Measurements from ENCODE around the gene LINGO3.

The LINGO3 gene

DNA sequence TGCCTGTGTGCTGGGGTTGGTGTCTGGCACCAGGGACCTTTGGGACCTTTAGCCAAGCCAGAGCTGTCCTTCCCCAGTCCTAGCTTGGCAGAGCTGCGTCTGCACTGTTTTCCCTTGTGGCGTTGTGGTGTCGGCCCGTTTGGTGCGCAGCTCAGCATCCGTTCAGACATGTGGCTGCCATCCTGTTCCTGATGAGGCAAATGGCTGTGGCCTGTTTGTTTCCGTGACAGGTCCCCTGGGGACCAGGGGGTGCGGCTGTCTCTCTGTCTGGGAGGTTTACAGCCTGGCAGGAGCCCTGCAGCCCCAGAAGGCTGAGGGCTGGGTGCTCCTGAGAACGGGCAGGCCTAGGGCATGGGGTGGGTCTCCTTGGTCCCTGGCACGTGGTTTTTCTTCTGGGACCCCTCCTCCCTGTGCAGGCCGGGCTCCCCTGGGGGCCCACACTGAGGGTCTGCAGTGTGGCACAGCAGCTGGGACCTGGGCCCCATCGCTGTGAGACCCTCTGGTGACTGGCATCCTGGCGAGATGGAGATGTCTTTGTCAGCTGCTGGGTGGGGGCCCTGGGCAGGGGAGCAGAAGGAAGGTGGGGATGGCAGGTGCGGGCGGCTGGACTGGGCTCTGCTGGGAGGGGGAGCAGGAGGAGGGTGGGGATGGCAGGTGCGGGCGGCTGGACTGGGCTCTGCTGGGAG, 24.5 kb upstream of the LINGO3 start:
- H3K27ac ChIP-seq = peak overlapping the region in 10 of 11 experiments; percentile 62 to 98 (median 93); a peak in 19 of 22 replicates
- peak overlapping the region in 8 of 10 experiments; percentile 40 to 98 (median 92); a peak in 14 of 20 replicates for H3K4me3 ChIP-seq

GRCh38 chr19:2331601-2332246, 23.8 kb upstream of the LINGO3 start:
- Histone ChIP-seq H3K27ac (peak overlapping the region; percentile 28 to 98 (median 93); a peak in 20 of 22 replicates), H3K4me2 (peak overlapping the region; percentile 89 to 100 (median 97)), H3K9ac (peak overlapping the region; percentile 36 to 98 (median 92); a peak in 21 of 22 replicates), H3K4me3 (peak overlapping the region in 8 of 10 experiments; percentile 40 to 98 (median 92); a peak in 13 of 20 replicates), H3K27me3 (no peaks in the 10 kb centered on the region), H3K9me3 (replicated peaks in 1 of 11) (peaks cover 0 to 8% (median 0%) of the 10 kb centered on the region in 11 experiments; a peak in 4 of 22 replicates), H3K4me1 (peaks cover 69 to 84% (median 77%) of the 10 kb centered on the region in 10 experiments), H4K20me1 (peaks cover 35 to 82% (median 46%) of the 10 kb centered on the region in 11 experiments; a peak in 21 of 22 replicates), H3K36me3 (peaks cover 0 to 17% (median 3%) of the 10 kb centered on the region in 11 experiments; a peak in 9 of 22 replicates)
- TF ChIP-seq Cebpa-rat (IDR thresholded peaks at IDR 0.05) = no peak

More for the DNA sequence above, 24.5 kb upstream of the LINGO3 start:
- peak in 6 of 11 experiments; percentile 31 to 83 (median 73); a peak in 11 of 22 replicates for TF ChIP-seq Cebpa-rat (IDR thresholded peaks at IDR 0.05)
- peaks cover 0 to 14% (median 0%) of the 10 kb centered on the region in 11 experiments; a peak in 5 of 22 replicates for H3K36me3 ChIP-seq
- peak overlapping the region; percentile 89 to 100 (median 97) for H3K4me2 ChIP-seq
- H3K9ac ChIP-seq = peak overlapping the region; percentile 36 to 98 (median 92); a peak in 21 of 22 replicates
- H4K20me1 ChIP-seq = peaks cover 39 to 82% (median 46%) of the 10 kb centered on the region in 11 experiments; a peak in 21 of 22 replicates
- H3K27me3 ChIP-seq = no peaks in the 10 kb centered on the region; a peak in 1 of 22 replicates
- peaks cover 69 to 84% (median 77%) of the 10 kb centered on the region in 10 experiments for H3K4me1 ChIP-seq
- peaks cover 0 to 8% (median 0%) of the 10 kb centered on the region in 11 experiments; a peak in 4 of 22 replicates for H3K9me3 ChIP-seq (replicated peaks in 1 of 11)

GRCh38 chr19:2330632-2331284, 22.8 kb upstream of the LINGO3 start:
- peak in 3 of 11 experiments; percentile 13 to 69 (median 39); a peak in 3 of 22 replicates for TF ChIP-seq Cebpa-rat (IDR thresholded peaks at IDR 0.05)
- Histone ChIP-seq H3K27me3 (no peaks in the 10 kb centered on the region), H3K9me3 (replicated peaks in 1 of 11) (peaks cover 0 to 8% (median 0%) of the 10 kb centered on the region in 11 experiments; a peak in 4 of 22 replicates), H3K36me3 (peaks cover 0 to 23% (median 5%) of the 10 kb centered on the region in 11 experiments; a peak in 9 of 22 replicates), H4K20me1 (peaks cover 32 to 82% (median 46%) of the 10 kb centered on the region in 11 experiments; a peak in 21 of 22 replicates), H3K27ac (peak overlapping the region in 10 of 11 experiments; percentile 62 to 98 (median 93); a peak in 18 of 22 replicates), H3K4me3 (peak overlapping the region in 9 of 10 experiments; percentile 4 to 98 (median 92); a peak in 16 of 20 replicates), H3K9ac (peak overlapping the region; percentile 36 to 98 (median 92); a peak in 20 of 22 replicates), H3K4me1 (peaks cover 73 to 84% (median 78%) of the 10 kb centered on the region in 10 experiments), H3K4me2 (peak overlapping the region; percentile 89 to 100 (median 97))

DNA sequence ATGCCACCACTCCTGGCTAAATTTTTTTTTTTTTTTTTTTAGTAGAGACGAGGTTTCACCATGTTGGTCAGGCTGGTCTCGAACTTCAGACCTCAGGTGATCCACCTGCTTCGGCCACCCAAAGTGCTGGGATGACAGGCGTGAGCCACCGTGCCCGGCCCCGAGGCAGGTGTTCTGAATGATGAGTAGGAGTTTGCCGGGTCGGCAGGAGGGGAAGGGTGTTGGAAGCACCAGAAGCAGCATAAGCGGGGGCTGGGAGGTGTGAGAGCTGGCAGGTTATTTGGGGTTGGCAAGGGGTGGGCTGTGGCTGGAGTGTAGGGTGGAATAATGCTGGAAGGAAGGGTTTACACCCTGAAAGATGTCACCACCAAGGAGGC, 22.3 kb upstream of the LINGO3 start:
- Histone ChIP-seq H3K4me3 (peak overlapping the region in 9 of 10 experiments; percentile 4 to 98 (median 92); a peak in 16 of 20 replicates), H3K4me1 (peaks cover 78 to 86% (median 82%) of the 10 kb centered on the region in 10 experiments), H3K27ac (peak overlapping the region in 10 of 11 experiments; percentile 62 to 98 (median 93); a peak in 18 of 22 replicates), H4K20me1 (peaks cover 32 to 82% (median 46%) of the 10 kb centered on the region in 11 experiments; a peak in 21 of 22 replicates), H3K36me3 (peaks cover 0 to 24% (median 5%) of the 10 kb centered on the region in 11 experiments; a peak in 9 of 22 replicates), H3K9ac (peak overlapping the region; percentile 36 to 98 (median 92); a peak in 20 of 22 replicates), H3K9me3 (replicated peaks in 1 of 11) (peaks cover 0 to 4% (median 0%) of the 10 kb centered on the region in 11 experiments; a peak in 4 of 22 replicates), H3K27me3 (peaks cover 0 to 1% (median 0%) of the 10 kb centered on the region in 11 experiments; a peak in 1 of 22 replicates), H3K4me2 (peak overlapping the region; percentile 89 to 100 (median 97))
- TF ChIP-seq Cebpa-rat (IDR thresholded peaks at IDR 0.05) = no peak

GRCh38 chr19:2329501-2329916, 21.6 kb upstream of the LINGO3 start:
- Histone ChIP-seq H3K4me2 (peak overlapping the region; percentile 89 to 100 (median 97)), H3K9me3 (replicated peaks in 1 of 11) (no peaks in the 10 kb centered on the region), H3K36me3 (peaks cover 0 to 19% (median 5%) of the 10 kb centered on the region in 11 experiments; a peak in 9 of 22 replicates), H3K27ac (peak overlapping the region in 9 of 11 experiments; percentile 86 to 98 (median 93); a peak in 18 of 22 replicates), H3K4me1 (peaks cover 81 to 89% (median 85%) of the 10 kb centered on the region in 10 experiments), H3K27me3 (peaks cover 0 to 8% (median 0%) of the 10 kb centered on the region in 11 experiments; a peak in 5 of 22 replicates), H4K20me1 (peaks cover 35 to 85% (median 47%) of the 10 kb centered on the region in 11 experiments; a peak in 21 of 22 replicates), H3K4me3 (peak overlapping the region; percentile 80 to 98 (median 92)), H3K9ac (peak overlapping the region; percentile 89 to 98 (median 92))
- TF ChIP-seq Cebpa-rat (IDR thresholded peaks at IDR 0.05) = no peak

- no peak for TF ChIP-seq Cebpa-rat (IDR thresholded peaks at IDR 0.05)
- peaks cover 81 to 89% (median 85%) of the 10 kb centered on the region in 10 experiments for H3K4me1 ChIP-seq
- peak overlapping the region; percentile 73 to 98 (median 93) for H3K27ac ChIP-seq
- peak overlapping the region; percentile 80 to 98 (median 92) for H3K4me3 ChIP-seq
- H3K9me3 ChIP-seq (replicated peaks in 1 of 11) = no peaks in the 10 kb centered on the region
- H3K4me2 ChIP-seq = peak overlapping the region; percentile 89 to 100 (median 97)
- peaks cover 0 to 18% (median 5%) of the 10 kb centered on the region in 11 experiments; a peak in 8 of 22 replicates for H3K36me3 ChIP-seq
- H4K20me1 ChIP-seq = peaks cover 35 to 85% (median 47%) of the 10 kb centered on the region in 11 experiments; a peak in 21 of 22 replicates
- H3K9ac ChIP-seq = peak overlapping the region; percentile 89 to 98 (median 92)
- H3K27me3 ChIP-seq = peaks cover 0 to 12% (median 0%) of the 10 kb centered on the region in 11 experiments; a peak in 5 of 22 replicates
Observed at GRCh38 chr19:2329149-2329478, 21.2 kb upstream of the LINGO3 start.

DNA sequence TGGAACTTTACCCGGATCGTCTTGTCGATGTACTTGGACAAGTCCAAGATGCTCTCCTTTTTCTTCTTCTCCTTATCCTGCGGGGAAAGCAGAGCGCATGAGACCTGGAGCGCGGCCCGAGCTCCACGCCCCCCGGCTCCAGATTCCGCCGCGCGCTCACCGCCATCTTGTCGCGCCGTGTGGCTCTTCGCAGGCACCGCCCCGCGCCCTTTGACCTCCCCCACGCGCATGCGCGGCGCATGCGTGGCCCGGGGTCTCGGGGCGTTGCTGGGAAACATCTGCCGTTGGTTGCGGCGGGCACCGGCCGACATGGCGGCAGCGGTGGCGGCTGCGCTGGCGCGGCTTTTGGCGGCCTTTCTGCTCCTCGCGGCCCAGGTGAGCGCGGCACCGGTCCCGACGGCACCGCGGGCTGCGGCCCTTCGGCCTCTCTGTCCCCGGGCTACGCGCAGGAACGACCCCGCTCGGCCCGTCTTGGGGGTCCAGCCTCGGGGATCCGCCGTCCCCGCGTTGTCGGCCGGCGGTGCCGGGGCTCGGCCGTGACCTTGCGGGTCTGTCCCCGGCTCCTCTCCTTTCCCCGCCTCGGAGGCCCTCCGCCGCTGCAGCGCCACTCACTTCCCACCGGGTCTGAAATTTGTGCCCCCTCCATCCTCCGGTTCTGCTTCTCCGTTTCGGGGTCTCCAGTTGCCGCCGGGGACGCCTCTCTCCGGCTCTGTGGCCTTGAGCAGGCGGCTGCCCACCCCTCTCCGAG, 20.6 kb upstream of the LINGO3 start, which contains the start of the genes LSM7 and SPPL2B:
Gene LSM7 (minus strand): TSS at position 186 of the 748 bp plus-strand sequence. CDS start 20 bp downstream, at position 166.
Gene SPPL2B (plus strand): TSS at position 284 of the 748 bp plus-strand sequence. CDS start 26 bp downstream, at position 310.
- Histone ChIP-seq H3K27ac (peak within 1 kb of the TSS; percentile 73 to 98 (median 93)), H3K9me3 (replicated peaks in 1 of 11) (no peaks in the 10 kb centered on the region), H3K4me3 (peak within 1 kb of the TSS; percentile 80 to 98 (median 92)), H4K20me1 (peaks cover 32 to 85% (median 46%) of the 10 kb centered on the region in 11 experiments; a peak in 21 of 22 replicates), H3K9ac (peak within 1 kb of the TSS; percentile 89 to 98 (median 92)), H3K27me3 (peaks cover 0 to 14% (median 0%) of the 10 kb centered on the region in 11 experiments; a peak in 5 of 22 replicates), H3K4me1 (peaks cover 81 to 89% (median 84%) of the 10 kb centered on the region in 10 experiments), H3K36me3 (peaks cover under 1 to 22% (median 6%) of the 10 kb centered on the region in 11 experiments; a peak in 15 of 22 replicates), H3K4me2 (peak within 1 kb of the TSS; percentile 89 to 100 (median 97))
- TF ChIP-seq Cebpa-rat (IDR thresholded peaks at IDR 0.05) = no peak

Measured in BLaER1 treated with 17β-estradiol and CSF1 and Interleukin-3, amounts not matched to agents 10 nM and 100 nM (cell line).